Measurements from ENCODE around the gene KRT36. TPM values are rescaled to one million over a fixed set of nuclear protein-coding genes. Genes with fewer than 3 reads are reported as not detected.
A peak's percentile ranks its signal among the peaks of the same experiment; 100 is the strongest.

The KRT36 gene
- total and polyA plus RNA-seq, 2 donors (not counting 3 experiments of a cell fraction or from before 2014, with no cell fraction given), result 0.04 TPM; not detected in 1

- POLR2A ChIA-PET, result no interaction called here
- dilution Hi-C loops (cut with MboI; ENCODE audit: extremely low pct_ligation_motif_present, low sequenced_read_pairs), result no loop called here
Observed at GRCh38 chr17:41494524-41494923, 4.8 kb upstream of the KRT36 start.

More at GRCh38 chr17:41494524-41494923, 4.8 kb upstream of the KRT36 start:
- TF ChIP-seq POLR2AphosphoS5 (IDR thresholded peaks at IDR 0.05; ENCODE audit: insufficient read depth, low read depth, low read length), result no peak
- no peak for TF ChIP-seq EZH2 (IDR thresholded peaks at IDR 0.05; ENCODE audit: borderline replicate concordance, low read depth, low read length, severe bottlenecking)
- TF ChIP-seq MAX (IDR thresholded peaks at IDR 0.05; ENCODE audit: insufficient read depth, insufficient read length), result no peak
- no peak for TF ChIP-seq POLR2A (IDR thresholded peaks at IDR 0.05; ENCODE audit: low read depth, low read length)
- no peak for TF ChIP-seq CTCF (IDR thresholded peaks at IDR 0.05; ENCODE audit: extremely low read depth in 1 of 2, insufficient read depth in 1 of 2, low read depth in 1 of 2, low read length in 2 of 2)
- TF ChIP-seq FOS (IDR thresholded peaks at IDR 0.05; ENCODE audit: borderline replicate concordance, insufficient read depth, low read length), result peak; percentile 20
- no peak for TF ChIP-seq MYC (IDR thresholded peaks at IDR 0.05; ENCODE audit: low read depth, low read length)
- FAIRE-seq, result peak; percentile 37
- peaks cover 29% of the 10 kb centered on the region for H3K4me1 ChIP-seq (ENCODE audit: control insufficient read depth, extremely low read depth, insufficient read depth, low read length)
- H3K9me3 ChIP-seq (replicated peaks; ENCODE audit: control insufficient read depth, insufficient read depth, low read length), result no peaks in the 10 kb centered on the region
- CTCF ChIA-PET, result interaction anchor here (0.9 to 22.3 kb wide), 5 partner anchors 31 to 638 kb away, joined by 4 to 350 read pairs (median 4); no protein-coding TSS in a partner anchor
- intact Hi-C loops (cut with micrococcal nuclease), result loop anchor here (10.0 kb wide), 2 partner anchors 90 to 690 kb away; no protein-coding TSS in a partner anchor
- H2AFZ ChIP-seq (ENCODE audit: low read depth, low read length), result no peak overlapping the region
- no peaks in the 10 kb centered on the region for H3K27me3 ChIP-seq (ENCODE audit: control insufficient read depth in 2 of 2, insufficient read depth in 2 of 2, low read length in 2 of 2)
- no peaks in the 10 kb centered on the region for H3K36me3 ChIP-seq (ENCODE audit: control insufficient read depth in 2 of 2, extremely low read depth in 1 of 2, insufficient read depth in 2 of 2, low read length in 2 of 2)
- no peak overlapping the region for H3K4me3 ChIP-seq (replicated peaks in 1 of 3; ENCODE audit: insufficient read depth in 1 of 3, low read depth in 1 of 3, low read length in 3 of 3)
- H4K20me1 ChIP-seq (replicated peaks; ENCODE audit: control insufficient read depth, extremely low read depth, insufficient read depth, low read length), result no peaks in the 10 kb centered on the region
- H3K27ac ChIP-seq (ENCODE audit: insufficient read depth, low read depth, low read length), result no peak overlapping the region
- H3K9me1 ChIP-seq (replicated peaks; ENCODE audit: control insufficient read depth, extremely low read depth, insufficient read depth, low read length), result no peaks in the 10 kb centered on the region
- no peak overlapping the region for H3K9ac ChIP-seq (replicated peaks; ENCODE audit: extremely low read depth, insufficient read depth, low read length)
- no peak overlapping the region for H3K4me2 ChIP-seq (ENCODE audit: insufficient read depth, low read length)
- BruUV-seq (replicated peaks), result no TSS peak
- H3K79me2 ChIP-seq (ENCODE audit: control insufficient read depth, insufficient read depth, low read length), result no peaks in the 10 kb centered on the region
- DNase-seq (ENCODE audit: low read depth, low spot score), result peak; percentile 12

Data from endothelial cell of umbilical vein (primary cell).